MM.1S (cell line): ENCODE measurements around the gene LCN12.
A peak's percentile ranks its signal among the peaks of the same experiment; 100 is the strongest.

Source experiments
- DNase-seq: peaks from one replicate; pipeline ENCODE4 v3.0.0-alpha.2; 2015
- H2AFZ ChIP-seq: fragments of 300-600 bp; sonication (generic); 2 replicates; pipeline ENCODE4 v1.6.0; 2016; ENCODE audit warnings: antibody characterized with exemption, low read length
- H3F3A ChIP-seq: fragments of 300-600 bp; sonication (generic); 2 replicates; pipeline ENCODE4 v1.6.1; 2016; ENCODE audit warnings: mild to moderate bottlenecking, antibody characterized with exemption, low read length, moderate library complexity, mixed read lengths; ENCODE audit not compliant: insufficient read depth
- H3K27ac ChIP-seq: fragments of 300-600 bp; sonication (generic); 2 replicates; pipeline ENCODE4 v1.5.1; 2016; ENCODE audit warnings: mild to moderate bottlenecking, low read length
- H3K27me3 ChIP-seq: fragments of 300-600 bp; sonication (generic); replicated peaks from 2 replicates; pipeline ENCODE4 v1.6.0; 2016; ENCODE audit warnings: low read length; ENCODE audit not compliant: insufficient read depth
- H3K36me3 ChIP-seq: fragments of 300-600 bp; sonication (generic); replicated peaks from 2 replicates; pipeline ENCODE4 v1.6.1; 2016; ENCODE audit warnings: mild to moderate bottlenecking, low read length, mixed read lengths; ENCODE audit not compliant: insufficient read depth
- H3K4me1 ChIP-seq: fragments of 300-600 bp; sonication (generic); 2 replicates; pipeline ENCODE4 v1.6.1; 2016; ENCODE audit warnings: low read length, mixed read lengths
- H3K4me2 ChIP-seq: fragments of 300-600 bp; sonication (generic); 2 replicates; pipeline ENCODE4 v1.6.0; 2016; ENCODE audit warnings: low read depth, low read length
- H3K4me3 ChIP-seq: fragments of 300-600 bp; sonication (generic); 2 replicates; pipeline ENCODE4 v1.5.1; 2016; ENCODE audit warnings: low read length, mixed read lengths
- H3K79me2 ChIP-seq: fragments of 300-600 bp; sonication (generic); 2 replicates; pipeline ENCODE4 v1.6.1; 2016; ENCODE audit warnings: mixed run types, low read length, mixed read lengths
- H3K9ac ChIP-seq: fragments of 300-600 bp; sonication (generic); 2 replicates; pipeline ENCODE4 v1.6.1; 2016; ENCODE audit warnings: low read length, mixed read lengths
- H3K9me2 ChIP-seq: fragments of 300-600 bp; sonication (generic); replicated peaks from 2 replicates; pipeline ENCODE4 v1.6.1; 2016; ENCODE audit warnings: mild to moderate bottlenecking, low read length, mixed read lengths; ENCODE audit not compliant: insufficient read depth
- H3K9me3 ChIP-seq: fragments of 300-600 bp; sonication (generic); replicated peaks from 2 replicates; pipeline ENCODE4 v1.6.1; 2016; ENCODE audit warnings: mild to moderate bottlenecking, low read length, mixed read lengths; ENCODE audit not compliant: insufficient read depth
- H4K20me1 ChIP-seq: fragments of 300-600 bp; sonication (generic); 2 replicates; pipeline ENCODE4 v1.6.1; 2016; ENCODE audit warnings: mild to moderate bottlenecking, low read length, moderate library complexity, mixed read lengths; ENCODE audit not compliant: insufficient read depth
- CTCF ChIP-seq: fragments of 300-600 bp; sonication (generic); IDR thresholded peaks from 2 replicates; pipeline ENCODE4 v1.5.1; 2016; ENCODE audit warnings: antibody characterized with exemption, low read length, mixed read lengths
- EZH2 ChIP-seq: fragments of 300-600 bp; sonication (generic); optimal IDR thresholded peaks from 2 replicates; pipeline ENCODE3; 2017; ENCODE audit warnings: low read depth, mild to moderate bottlenecking, antibody characterized with exemption, low read length, mixed read lengths
- EZH2phosphoT487 ChIP-seq: fragments of 300-600 bp; sonication (generic); IDR thresholded peaks from 2 replicates; pipeline ENCODE4 v1.6.1; 2018; ENCODE audit warnings: antibody characterized with exemption, low read length

LCN12 gene

DNA sequence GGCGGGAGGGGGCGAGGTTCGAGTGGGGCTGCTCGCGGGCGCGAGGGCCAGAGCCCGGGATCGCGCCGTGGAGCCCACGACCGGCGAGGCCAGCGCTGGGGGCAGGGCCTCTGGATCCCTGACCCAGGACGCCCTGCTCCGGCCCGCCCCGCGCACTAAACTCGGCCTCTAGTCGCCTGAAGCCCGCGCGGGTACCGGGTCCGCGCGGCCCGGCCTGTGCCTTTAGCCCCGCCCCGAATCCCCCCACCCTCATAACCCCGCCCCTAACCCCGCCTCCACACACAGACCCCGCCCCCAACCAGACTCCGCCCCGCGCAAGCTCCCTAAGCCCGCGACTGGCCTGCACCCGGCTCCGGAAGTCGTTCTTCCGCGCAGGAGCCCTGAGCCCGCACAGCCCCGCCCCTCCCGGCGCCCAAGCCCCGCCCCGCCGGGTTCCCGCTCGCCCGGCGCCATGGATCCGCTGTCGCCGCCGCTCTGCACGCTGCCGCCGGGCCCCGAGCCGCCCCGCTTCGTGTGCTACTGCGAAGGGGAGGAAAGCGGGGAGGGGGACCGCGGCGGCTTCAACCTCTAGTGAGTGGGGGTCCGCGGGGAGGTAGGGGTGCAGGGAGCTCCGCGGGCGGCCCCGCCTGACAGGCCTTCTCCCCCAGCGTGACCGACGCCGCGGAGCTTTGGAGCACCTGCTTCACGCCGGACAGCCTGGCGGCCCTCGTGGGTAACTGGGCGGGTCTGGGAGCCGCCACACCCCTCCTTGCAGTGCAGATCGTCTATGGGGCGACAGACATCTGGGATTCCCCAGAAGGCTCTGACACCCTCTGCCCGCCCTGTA lies 40.1 kb downstream of the LCN12 start, which contains the start of gene PAXX:
Gene PAXX, plus strand, starts transcription at position 430 of the 826 bp plus-strand sequence. Its CDS starts 22 bp downstream, at position 452.
- Histone ChIP-seq H3K36me3 (no peaks in the 10 kb centered on the region), H3F3A (no peaks in the 10 kb centered on the region; the same call in 1 of the 2 replicates), H2AFZ (peak within 1 kb of the TSS; percentile 65; the same call in 1 of the 2 replicates), H3K9ac (peak within 1 kb of the TSS; percentile 62), H3K27me3 (peaks cover 53% of the 10 kb centered on the region), H3K9me3 (no peaks in the 10 kb centered on the region), H3K4me2 (peak within 1 kb of the TSS; percentile 74), H3K4me3 (peak within 1 kb of the TSS; percentile 49), H4K20me1 (no peaks in the 10 kb centered on the region), H3K9me2 (no peaks in the 10 kb centered on the region), H3K79me2 (no peaks in the 10 kb centered on the region), H3K4me1 (no peaks in the 10 kb centered on the region), H3K27ac (peak within 1 kb of the TSS; percentile 31; the same call in 1 of the 2 replicates)
- DNase-seq = peak; percentile 81
- TF ChIP-seq CTCF (no peak), EZH2phosphoT487 (no peak), EZH2 (no peak)

- no peaks in the 10 kb centered on the region for H3K4me1 ChIP-seq
- no peak overlapping the region for H3K27ac ChIP-seq
- peak overlapping the region; percentile 49 for H3K4me3 ChIP-seq
- no peaks in the 10 kb centered on the region for H3K9me2 ChIP-seq
- TF ChIP-seq EZH2phosphoT487 (no peak), CTCF (no peak), EZH2 (no peak)
- no peak for DNase-seq
- no peaks in the 10 kb centered on the region for H3K9me3 ChIP-seq
- no peaks in the 10 kb centered on the region for H3K36me3 ChIP-seq
- peak overlapping the region; percentile 62; the same call in 1 of the 2 replicates for H3K9ac ChIP-seq
- H2AFZ ChIP-seq = peak overlapping the region; percentile 65; the same call in 1 of the 2 replicates
- H3K4me2 ChIP-seq = peak overlapping the region; percentile 74
- H3F3A ChIP-seq = no peaks in the 10 kb centered on the region; the same call in 1 of the 2 replicates
- H3K27me3 ChIP-seq = peaks cover 53% of the 10 kb centered on the region
- H4K20me1 ChIP-seq = no peaks in the 10 kb centered on the region
- H3K79me2 ChIP-seq = no peaks in the 10 kb centered on the region
Observed at GRCh38 chr9:136992819-136993369, 40.8 kb downstream of the LCN12 start.

- Histone ChIP-seq H3K36me3 (no peaks in the 10 kb centered on the region), H3K9me3 (no peaks in the 10 kb centered on the region)
Observed at GRCh38 chr9:136994180-136994887, 42.3 kb downstream of the LCN12 start.

More at GRCh38 chr9:136994180-136994887, 42.3 kb downstream of the LCN12 start:
- Histone ChIP-seq H3K4me3 (no peak overlapping the region), H2AFZ (no peak overlapping the region), H4K20me1 (no peaks in the 10 kb centered on the region), H3F3A (no peaks in the 10 kb centered on the region; the same call in 1 of the 2 replicates), H3K27me3 (peaks cover 45% of the 10 kb centered on the region), H3K27ac (no peak overlapping the region), H3K9me2 (no peaks in the 10 kb centered on the region), H3K9ac (no peak overlapping the region), H3K79me2 (no peaks in the 10 kb centered on the region), H3K4me1 (no peaks in the 10 kb centered on the region), H3K4me2 (no peak overlapping the region)
- no peak for DNase-seq
- TF ChIP-seq EZH2phosphoT487 (no peak), EZH2 (no peak), CTCF (no peak)
